WTC11 (cell line): ENCODE results near the gene AMOTL1.

Source experiments
- AFF4 ChIP-seq: sonication (generic); formaldehyde crosslinking; IDR thresholded peaks from 2 replicates; pipeline ENCODE4 v1.8.1; 2023; ENCODE audit warnings: mild to moderate bottlenecking, missing genetic modification reagents, borderline replicate concordance
- CREM ChIP-seq: sonication (generic); formaldehyde crosslinking; IDR thresholded peaks from 2 replicates; pipeline ENCODE4 v1.8.1; 2022; ENCODE audit warnings: mild to moderate bottlenecking, missing genetic modification reagents, moderate library complexity
- CTCF ChIP-seq: fragments of 200-600 bp; IDR thresholded peaks from 2 replicates; pipeline ENCODE4 v1.8.0; 2022; ENCODE audit warnings: antibody characterized with exemption
- EMX1 ChIP-seq: fragments of 250-450 bp; sonication (Bioruptor Pico); IDR thresholded peaks from 2 replicates; pipeline ENCODE4 v1.8.0; 2021; ENCODE audit warnings: mild to moderate bottlenecking
- ETV6 ChIP-seq: sonication (generic); formaldehyde crosslinking; IDR thresholded peaks from 2 replicates; pipeline ENCODE4 v1.8.1; 2022; ENCODE audit warnings: mild to moderate bottlenecking, missing genetic modification reagents
- FOXP4 ChIP-seq: sonication (generic); formaldehyde crosslinking; IDR thresholded peaks from 2 replicates; pipeline ENCODE4 v1.8.0; 2022; ENCODE audit warnings: mild to moderate bottlenecking, missing genetic modification reagents
- MAX ChIP-seq: sonication (generic); formaldehyde crosslinking; IDR thresholded peaks from 2 replicates; pipeline ENCODE4 v1.8.0; 2022; ENCODE audit warnings: mild to moderate bottlenecking, missing genetic modification reagents
- SP1 ChIP-seq: sonication (generic); formaldehyde crosslinking; conservative IDR thresholded peaks from 2 replicates; pipeline ENCODE4 v1.8.1; 2022; ENCODE audit warnings: missing genetic modification reagents
- TCF7 ChIP-seq: sonication (generic); formaldehyde crosslinking; IDR thresholded peaks from 2 replicates; pipeline ENCODE4 v1.8.0; 2022; ENCODE audit warnings: mild to moderate bottlenecking, low read depth, missing genetic modification reagents, moderate library complexity
- ZNF232 ChIP-seq: sonication (generic); formaldehyde crosslinking; IDR thresholded peaks from 2 replicates; pipeline ENCODE4 v1.8.0; 2022; ENCODE audit warnings: mild to moderate bottlenecking, missing genetic modification reagents
- TF ChIP-seq, protein P1 (sequence below): sonication (generic); formaldehyde crosslinking; IDR thresholded peaks from 2 replicates; pipeline ENCODE4 v1.8.0; 2023; ENCODE audit warnings: mild to moderate bottlenecking, missing genetic modification reagents

DNA sequence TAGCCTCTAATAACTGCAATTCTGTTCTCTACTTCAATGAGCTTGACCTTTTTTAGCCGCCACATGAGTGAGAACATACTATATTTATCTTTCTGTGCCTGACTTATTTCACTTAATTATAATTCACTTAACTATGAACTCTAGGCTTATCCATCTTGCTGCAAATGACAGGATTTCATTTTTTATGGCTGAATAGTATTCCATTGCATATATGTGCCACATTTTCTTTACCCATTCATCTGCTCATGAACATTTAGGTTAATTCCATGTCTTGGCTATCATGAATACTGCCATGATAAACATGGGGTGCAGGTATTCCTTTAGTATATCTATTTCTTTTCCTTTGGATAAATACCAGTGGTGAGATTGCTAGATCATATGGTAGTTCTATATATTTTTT, 120.0 kb downstream of the AMOTL1 start:
- TF ChIP-seq CTCF (no peak), AFF4 (CRISPR knock-in tag) (no peak), CREM (CRISPR knock-in tag) (no peak), ETV6 (CRISPR knock-in tag) (no peak), MAX (CRISPR knock-in tag) (no peak), SP1 (CRISPR knock-in tag) (no peak), EMX1 (no peak), ZNF232 (CRISPR knock-in tag) (no peak), TCF7 (CRISPR knock-in tag) (no peak), FOXP4 (CRISPR knock-in tag) (no peak)
- TF ChIP-seq, protein P1, sequence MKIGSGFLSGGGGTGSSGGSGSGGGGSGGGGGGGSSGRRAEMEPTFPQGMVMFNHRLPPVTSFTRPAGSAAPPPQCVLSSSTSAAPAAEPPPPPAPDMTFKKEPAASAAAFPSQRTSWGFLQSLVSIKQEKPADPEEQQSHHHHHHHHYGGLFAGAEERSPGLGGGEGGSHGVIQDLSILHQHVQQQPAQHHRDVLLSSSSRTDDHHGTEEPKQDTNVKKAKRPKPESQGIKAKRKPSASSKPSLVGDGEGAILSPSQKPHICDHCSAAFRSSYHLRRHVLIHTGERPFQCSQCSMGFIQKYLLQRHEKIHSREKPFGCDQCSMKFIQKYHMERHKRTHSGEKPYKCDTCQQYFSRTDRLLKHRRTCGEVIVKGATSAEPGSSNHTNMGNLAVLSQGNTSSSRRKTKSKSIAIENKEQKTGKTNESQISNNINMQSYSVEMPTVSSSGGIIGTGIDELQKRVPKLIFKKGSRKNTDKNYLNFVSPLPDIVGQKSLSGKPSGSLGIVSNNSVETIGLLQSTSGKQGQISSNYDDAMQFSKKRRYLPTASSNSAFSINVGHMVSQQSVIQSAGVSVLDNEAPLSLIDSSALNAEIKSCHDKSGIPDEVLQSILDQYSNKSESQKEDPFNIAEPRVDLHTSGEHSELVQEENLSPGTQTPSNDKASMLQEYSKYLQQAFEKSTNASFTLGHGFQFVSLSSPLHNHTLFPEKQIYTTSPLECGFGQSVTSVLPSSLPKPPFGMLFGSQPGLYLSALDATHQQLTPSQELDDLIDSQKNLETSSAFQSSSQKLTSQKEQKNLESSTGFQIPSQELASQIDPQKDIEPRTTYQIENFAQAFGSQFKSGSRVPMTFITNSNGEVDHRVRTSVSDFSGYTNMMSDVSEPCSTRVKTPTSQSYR (CRISPR knock-in tag) = no peak
